Fibroblast of skin of right quadriceps (primary cell): ENCODE results near the gene SULT1A3.
"Not testable (repeated sequence)": the region's sequence is repeated elsewhere in the genome, so short reads cannot be mapped to it uniquely, and the experiment has no call there.

Source experiments
- DNase-seq: peaks from one replicate; pipeline ENCODE4 v3.0.0-alpha.2; 2013

The SULT1A3 gene

DNA sequence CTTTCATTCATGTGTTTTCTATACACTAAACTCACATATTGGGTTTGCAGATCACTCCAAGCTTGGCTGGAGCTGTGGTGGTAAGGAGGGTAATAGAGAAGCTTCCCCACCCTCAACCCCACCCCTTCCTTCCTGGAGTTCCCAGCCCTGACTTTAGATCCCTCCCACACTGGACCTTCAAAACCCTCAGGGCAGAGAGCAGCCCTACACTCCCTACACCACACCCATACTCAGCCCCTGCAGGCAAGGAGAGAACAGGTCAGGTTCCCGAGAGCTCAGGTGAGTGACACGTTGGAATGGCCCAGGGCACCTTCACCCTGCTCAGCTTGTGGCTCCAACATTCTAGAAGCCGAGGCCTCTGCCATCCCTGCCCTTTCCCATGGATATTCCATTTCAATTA is at the start of gene SULT1A3:
SULT1A3 (plus strand) TSS at position 207 of the 400 bp plus-strand sequence. CDS start 1,474 bp downstream, outside the sequence.
- DNase-seq: not testable (repeated sequence)

DNA sequence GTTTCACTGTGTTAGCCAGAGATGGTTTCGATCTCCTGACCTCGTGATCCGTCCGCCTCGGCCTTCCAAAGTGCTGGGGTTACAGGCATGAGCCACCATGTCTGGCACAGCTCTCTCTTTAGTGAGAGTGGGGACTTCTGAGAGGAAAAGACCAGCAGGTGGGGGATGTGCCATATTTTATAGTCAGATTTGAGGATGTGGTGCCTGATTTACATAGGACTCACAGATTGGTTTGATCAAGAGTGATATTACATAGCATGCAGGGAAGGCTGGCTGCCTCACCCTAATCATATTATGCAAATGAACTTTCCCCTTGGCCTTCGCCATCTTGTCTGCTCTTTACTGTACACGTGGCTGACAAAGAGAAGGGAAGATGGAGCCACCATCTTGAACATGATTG is 48.0 kb upstream of the SULT1A3 start:
- no peak for DNase-seq

DNA sequence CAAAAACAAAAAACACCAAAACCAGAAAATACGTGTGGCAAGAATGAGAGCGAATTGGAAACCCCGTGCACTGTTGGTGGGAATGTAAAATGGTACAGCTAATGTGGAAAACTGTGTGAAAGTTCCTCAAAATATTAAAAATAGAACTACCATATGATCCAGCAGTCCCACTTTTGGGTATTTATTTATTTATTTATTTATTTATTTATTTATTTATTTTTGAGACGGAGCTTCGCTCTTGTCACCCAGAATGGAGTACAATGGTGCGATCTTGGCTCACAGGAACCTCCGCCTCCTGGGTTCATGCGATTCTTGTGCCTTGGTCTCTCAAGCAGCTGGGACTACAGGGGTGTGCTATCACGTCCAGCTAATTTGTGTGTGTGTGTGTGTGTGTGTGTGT is 46.5 kb upstream of the SULT1A3 start:
- no peak for DNase-seq

DNA sequence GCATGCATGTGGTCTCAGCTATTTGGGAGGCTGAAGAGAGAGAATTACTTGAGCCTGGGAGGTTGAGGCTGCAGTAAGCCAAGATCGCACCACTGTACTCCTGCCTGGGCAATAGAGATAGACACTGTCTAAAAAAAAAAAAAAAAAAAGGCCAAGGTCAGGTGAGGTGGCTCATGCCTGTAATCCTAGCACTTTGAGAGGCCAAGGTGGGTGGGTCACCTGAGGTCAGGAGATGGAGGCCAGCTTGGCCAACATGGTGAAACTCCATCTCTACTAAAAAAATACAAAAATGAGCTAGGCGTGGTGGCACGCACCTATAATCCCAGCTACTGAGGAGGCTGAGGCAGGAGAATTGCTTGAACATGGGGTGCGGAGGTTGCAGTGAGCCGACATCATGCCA is 43.9 kb upstream of the SULT1A3 start:
- DNase-seq: no peak

DNA sequence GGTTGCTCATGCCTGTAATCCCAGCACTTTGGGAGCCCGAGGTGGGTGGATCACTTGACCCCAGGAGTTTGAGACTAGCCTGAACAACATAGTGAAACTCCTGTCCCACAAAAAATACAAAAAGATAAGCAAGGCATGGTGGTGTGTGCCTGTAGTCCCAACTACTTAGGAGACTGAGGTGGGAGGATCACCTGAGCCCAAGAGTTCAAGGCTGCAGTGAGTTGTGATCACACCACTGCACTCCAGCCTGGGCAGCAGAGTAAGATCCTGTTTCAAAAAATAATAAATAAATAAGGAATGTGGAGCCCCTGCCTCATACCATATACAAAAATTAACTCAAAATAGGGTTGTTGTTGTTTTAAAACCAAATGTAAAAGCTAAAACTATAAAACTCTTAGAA is 41.8 kb upstream of the SULT1A3 start:
- no peak for DNase-seq

DNA sequence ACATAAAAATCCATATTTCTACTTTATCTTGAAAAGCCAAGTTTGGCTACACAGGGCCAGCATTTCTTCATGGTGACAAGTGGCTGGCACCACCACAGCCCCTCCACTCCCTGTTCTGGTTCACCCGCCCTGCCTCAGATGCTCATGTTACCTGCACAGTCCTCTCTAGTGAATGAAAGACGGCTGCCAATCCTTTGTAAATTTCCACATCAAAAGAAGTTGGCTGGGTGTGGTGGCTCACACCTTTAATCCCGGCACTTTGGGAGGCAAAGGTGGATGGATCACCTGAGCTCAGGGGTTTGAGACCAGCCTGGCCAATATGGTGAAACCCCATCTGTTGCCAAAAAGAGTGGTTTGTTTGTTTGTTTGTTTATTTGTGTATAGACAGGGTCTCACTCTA is 35.5 kb upstream of the SULT1A3 start:
- no peak for DNase-seq

DNA sequence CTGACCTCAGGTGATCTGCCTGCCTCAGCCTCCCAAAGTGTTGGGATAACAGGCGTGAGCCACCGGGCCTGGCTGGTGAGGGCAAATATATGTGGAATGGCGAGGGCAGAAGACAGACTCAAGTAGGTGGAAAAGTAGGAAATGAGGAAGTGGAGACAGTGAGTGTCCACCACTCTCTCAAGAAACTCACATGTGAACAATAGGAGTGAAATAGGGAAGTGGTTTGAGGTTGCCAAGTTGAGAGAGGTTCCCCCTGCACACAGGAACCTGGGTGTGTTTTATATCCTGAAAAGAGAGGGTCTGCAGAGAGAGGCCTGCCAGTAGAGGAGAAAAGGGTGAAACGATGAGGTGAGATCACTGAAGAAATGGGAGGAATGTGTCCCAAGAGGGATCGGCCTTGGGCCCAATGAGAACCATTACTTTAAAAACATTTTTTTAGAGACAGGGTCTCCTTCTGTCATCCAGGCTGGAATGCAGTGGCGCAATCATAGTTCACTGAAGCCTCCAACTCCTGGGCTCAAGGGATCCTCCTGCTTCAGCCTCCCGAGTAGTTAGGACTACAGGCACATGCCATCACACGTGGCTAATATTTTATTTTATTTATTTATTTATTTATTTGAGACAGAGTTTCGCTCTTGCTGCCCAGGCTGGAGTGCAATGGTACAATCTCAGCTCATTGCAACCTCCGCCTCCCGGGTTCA is 32.7 kb upstream of the SULT1A3 start:
- no peak for DNase-seq

DNA sequence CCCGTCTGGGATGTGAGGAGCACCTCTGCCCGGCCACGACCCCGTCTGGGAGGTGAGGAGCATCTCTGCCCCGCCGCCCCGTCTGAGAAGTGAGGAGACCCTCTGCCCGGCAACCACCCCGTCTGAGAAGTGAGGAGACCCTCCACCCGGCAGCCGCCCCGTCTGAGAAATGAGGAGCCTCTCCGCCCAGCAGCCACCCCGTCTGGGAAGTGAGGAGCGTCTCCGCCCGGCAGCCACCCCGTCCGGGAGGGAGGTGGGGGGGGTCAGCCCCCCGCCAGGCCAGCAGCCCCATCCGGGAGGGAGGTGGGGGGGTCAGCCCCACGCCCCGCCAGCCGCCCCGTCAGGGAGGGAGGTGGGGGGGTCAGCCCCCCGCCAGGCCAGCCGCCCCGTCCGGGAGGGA is 30.3 kb upstream of the SULT1A3 start:
- DNase-seq: not testable (repeated sequence)

DNA sequence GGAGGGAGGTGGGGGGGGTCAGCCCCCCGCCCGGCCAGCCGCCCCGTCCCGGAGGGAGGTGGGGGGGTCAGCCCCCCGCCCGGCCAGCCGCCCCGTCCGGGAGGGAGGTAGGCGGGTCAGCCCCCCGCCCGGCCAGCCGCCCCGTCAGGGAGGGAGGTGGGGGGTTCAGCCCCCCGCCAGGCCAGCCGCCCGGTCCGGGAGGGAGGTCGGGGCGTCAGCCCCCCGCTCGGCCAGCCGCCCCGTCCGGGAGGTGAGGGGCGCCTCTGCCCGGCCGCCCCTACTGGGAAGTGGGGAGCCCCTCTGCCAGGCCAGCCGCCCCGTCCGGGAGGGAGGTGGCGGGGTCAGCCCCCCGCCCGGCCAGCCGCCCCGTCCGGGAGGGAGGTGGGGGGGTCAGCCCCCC is 29.6 kb upstream of the SULT1A3 start:
- DNase-seq: not testable (repeated sequence)

DNA sequence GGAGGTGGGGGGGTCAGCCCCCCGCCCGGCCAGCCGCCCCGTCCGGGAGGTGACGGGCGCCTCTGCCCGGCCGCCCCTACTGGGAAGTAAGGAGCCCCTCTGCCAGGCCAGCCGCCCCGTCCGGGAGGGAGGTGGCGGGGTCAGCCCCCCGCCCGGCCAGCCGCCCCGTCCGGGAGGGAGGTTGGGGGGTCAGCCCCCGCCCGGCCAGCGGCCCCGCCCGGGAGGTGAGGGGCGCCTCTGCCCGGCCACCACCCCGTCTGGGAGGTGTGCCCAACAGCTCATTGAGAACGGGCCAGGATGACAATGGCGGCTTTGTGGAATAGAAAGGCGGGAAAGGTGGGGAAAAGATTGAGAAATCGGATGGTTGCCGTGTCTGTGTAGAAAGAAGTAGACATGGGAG is 28.9 kb upstream of the SULT1A3 start:
- DNase-seq: not testable (repeated sequence)

DNA sequence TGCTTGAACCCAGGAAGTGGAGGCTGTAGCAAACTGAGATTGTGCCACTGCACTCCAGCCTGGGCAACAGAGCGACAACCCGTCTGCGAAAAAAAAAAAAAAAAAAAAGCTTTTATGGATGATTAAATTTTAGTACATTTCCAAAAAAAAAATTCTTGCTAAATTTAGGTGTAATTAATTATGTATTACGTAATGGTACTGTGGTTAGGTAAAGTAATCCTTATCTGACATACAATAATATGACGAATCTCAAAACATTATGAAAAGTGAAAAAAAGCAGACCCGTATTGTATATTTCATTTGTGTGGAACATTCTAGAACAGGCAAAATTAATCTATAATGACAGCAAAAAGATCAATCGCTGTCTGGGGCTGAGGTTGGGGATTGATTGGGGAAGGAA is 26.0 kb upstream of the SULT1A3 start:
- no peak for DNase-seq

DNA sequence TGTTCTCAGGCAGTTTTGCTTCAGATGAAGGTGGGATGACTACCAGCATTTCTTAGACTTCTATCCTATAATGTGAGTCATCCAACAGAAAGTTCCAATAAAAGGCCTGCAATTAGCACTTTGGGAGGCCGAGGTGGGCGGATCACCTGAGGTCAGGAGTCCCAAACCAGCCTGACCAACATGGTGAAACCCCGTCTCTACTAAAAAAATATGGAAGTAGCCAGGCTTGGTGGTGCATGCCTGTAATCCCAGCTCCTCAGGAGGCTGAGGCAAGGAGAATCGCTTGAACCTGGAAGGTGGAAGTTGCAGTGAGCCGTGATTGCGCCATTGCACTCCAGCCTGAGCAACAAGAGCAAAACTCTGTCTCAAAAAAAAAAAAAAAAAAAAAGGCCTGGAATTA is 22.2 kb upstream of the SULT1A3 start:
- DNase-seq: not testable (repeated sequence)

DNA sequence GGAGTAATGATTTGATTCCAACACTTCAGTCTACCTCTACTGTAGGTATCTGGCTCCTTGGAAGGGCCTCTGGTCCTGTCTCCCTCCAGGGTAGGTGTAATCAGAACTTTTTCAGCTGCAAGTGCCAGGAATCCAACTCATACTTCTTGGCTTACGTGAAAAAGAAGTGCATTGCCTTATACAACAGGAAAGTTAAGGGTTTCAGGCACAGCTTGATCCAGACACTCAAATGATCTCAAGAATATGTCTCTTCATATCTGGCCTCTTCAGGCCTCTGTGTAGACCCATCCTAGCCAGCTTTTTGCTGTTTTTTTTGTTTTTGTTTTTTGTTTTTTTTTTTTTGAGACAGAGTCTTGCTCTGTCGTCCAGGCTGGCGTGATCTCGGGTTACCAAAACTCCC is 19.9 kb upstream of the SULT1A3 start:
- no peak for DNase-seq

DNA sequence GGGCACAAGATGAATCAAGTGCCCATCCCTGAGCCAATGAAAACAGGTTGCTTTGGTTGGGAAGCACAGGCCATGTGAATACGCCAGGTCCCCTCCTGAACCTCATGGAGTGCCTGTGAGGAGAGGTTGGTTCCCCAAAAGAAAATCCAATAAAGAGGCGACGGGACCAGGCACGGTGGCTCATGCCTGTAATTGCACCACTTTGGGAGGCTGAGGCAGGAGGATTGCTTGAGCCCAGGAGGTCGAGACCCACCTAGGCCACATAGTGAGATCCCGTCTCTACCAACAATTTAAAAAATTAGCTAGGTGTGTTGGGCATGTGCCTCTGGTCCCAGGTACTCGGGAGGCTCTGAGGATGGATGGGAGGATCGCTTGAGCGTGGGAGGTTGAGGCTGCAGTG is 19.1 kb upstream of the SULT1A3 start:
- DNase-seq: no peak

DNA sequence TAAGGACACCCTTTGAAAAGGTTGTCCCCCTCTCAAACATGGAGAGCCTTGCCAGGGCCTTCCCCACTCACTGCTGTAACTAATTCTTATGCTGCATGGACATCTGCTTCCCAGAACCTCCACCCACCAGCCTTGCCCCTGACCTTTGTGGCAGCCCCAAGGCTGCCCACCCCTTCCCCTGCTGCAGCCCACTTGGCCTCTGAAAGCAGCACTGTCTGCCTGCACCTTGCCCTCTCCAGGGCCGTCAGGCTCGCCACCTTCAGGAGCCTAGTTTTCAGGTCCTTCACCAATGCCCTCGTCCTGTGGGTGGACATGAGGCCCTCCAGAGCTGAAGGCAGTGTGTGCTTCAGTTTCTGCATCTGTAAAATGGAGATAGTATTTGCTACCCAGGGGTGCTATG is 18.3 kb upstream of the SULT1A3 start:
- no peak for DNase-seq

DNA sequence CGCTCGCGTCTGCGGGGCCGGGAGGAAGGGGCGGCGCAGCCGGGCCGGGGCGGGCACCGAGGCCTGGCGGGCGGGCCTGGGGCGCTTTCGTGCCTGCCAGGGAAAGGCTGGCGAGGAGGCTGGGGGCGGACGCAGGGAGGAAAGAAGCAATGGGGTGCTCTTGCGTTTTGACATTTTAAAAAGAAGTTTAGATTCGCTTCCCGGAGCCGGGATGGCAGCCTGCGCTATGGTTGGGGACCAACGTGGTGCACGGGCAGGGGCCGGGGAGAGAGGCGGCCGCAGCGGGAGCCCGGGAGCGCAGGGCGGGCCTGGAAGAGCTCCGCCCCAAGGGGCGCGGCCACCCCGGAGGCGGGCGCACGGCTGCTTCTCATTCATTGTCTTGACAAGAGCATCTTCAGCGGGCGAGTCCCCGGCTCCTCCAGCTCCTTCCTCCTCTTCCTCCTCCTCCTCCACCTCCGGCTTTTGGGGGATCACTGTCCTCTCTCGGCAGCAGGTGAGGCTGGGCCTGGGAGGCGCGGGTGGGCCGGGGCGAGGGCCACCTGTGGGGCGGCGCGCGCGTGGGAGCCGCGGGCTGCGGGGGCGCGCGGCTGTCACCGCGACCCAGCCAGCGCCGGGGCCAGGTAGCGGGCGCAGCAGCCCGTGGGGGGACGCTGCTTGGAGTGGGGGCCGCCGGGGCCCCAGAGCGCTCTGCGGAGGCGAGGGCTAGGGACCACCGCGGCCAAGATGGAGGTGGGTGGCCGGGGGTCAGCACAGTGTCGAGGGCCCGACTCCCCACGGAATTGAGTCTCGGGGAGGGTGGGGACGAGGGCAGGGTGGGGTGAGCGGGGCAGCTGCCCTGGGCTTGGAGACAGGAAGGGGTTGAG is 15.6 kb upstream of the SULT1A3 start, which contains the start of gene CORO1A:
CORO1A (plus strand) TSS at position 370 of the 863 bp plus-strand sequence. CDS start 1,608 bp downstream, outside the sequence.
- DNase-seq: peak; percentile 72

DNA sequence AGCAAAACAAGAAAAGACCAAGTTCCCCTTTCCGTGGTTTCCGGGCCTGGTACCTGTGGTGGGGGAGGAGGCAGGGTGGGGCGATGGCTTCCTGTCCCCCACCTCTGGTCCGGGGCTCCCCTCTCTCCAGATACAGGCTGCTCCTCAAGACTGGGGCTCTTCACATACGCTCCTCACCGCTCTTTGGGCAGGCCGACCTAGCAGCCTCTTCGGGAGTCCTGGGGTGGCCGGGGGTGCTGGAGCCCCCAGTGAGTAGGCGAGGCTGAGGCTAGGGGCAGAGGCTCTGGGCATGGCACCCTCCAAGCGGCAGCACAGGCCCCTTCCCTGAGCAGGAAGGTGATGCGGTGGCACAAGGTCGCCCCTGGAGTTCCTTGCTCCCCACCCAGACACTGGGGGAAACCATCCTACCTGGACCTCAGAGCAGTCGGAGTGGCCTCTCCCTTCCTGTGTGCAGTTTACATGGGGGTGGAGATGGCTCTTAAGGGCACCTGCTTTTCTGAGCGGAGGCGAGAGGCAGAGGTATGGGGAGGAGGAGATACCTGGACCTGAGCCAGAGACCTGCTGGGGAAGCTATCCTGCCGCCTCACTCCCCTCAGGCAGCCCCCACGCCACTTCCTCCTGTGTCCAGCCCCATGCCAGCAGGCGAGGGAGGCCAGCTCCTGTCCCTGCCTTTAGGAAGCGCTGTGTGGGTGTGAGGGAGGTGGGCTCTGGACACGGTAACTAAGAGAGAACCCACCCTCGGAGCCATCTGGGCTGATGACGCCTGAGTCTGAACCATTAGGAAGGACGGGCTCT is 14.8 kb upstream of the SULT1A3 start:
- no peak for DNase-seq

DNA sequence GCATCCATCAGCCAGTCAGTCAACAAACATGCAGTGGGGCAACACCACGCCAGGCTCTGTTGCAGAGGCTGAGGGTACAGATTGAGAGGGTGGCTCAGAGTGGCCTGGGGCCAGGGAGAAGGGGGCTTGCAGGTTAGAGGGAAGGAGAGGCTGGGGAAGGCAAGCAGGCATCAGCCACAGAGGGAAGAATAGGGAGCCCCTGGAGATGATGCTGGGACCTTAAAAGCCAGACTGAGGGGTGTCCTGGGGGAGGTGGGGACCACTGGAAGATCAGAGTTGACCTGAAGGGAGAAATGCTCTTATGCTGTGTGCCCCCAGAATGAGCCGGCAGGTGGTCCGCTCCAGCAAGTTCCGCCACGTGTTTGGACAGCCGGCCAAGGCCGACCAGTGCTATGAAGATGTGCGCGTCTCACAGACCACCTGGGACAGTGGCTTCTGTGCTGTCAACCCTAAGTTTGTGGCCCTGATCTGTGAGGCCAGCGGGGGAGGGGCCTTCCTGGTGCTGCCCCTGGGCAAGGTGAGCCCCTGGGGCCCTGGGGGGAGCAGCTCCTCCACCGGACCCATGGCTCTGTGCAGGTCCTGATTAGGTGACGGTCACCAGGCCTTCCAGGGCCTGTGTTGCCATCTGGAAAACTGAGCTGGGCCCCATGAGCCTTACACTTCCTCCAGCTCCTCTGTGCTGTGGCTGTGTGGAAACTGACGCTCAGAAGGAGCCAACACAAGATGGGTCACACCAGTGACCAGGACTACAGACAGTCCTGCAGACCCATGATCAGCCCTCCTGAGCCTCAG is 14.0 kb upstream of the SULT1A3 start:
- DNase-seq: no peak

DNA sequence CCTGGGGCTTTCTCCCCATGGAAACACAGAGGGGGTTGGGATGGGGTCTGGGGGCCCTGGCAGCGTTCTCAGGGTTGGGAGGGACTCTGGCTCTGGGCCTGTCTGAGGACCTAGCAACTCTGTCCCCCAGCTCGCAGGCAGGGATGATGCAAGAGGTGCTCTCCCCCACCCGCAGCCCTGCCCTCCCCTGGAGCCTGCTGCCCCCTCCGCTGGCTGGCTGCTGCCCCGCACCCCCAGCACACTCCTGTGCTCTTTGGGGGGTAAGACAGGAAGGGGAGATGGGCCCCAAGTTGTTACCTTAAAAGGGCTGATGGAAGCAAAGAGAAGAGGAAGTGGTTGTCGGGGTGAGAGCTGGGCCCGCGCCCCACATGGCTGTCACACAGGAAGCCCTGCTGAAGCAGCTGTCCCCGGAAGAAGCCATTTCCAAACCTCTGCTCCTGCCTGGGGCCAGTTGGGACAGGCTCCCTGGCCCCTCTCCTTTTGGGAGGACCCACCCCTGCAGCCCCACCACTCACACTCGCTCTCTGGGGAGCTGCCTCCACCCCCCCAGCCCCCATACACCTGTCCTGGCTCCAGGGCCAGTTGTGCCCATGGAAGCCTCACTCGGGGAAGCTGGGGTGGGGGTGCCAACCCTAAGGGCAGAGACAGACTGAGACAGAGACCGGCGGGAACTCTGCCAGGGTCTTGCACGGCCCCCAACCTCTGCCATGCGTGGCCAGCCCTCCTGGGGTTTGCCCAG is 13.2 kb upstream of the SULT1A3 start:
- no peak for DNase-seq

DNA sequence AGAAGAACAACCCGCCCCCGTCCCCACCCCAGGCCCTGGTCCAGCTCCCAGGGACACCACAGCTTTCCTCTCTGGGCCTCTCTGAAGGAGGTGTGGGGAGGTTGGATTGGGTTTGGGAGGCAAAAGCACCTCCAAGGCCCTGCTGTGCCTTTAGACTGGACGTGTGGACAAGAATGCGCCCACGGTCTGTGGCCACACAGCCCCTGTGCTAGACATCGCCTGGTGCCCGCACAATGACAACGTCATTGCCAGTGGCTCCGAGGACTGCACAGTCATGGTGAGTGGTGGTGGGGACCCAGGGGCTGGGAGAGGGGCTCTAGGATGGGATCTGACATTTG is 12.6 kb upstream of the SULT1A3 start:
- no peak for DNase-seq

DNA sequence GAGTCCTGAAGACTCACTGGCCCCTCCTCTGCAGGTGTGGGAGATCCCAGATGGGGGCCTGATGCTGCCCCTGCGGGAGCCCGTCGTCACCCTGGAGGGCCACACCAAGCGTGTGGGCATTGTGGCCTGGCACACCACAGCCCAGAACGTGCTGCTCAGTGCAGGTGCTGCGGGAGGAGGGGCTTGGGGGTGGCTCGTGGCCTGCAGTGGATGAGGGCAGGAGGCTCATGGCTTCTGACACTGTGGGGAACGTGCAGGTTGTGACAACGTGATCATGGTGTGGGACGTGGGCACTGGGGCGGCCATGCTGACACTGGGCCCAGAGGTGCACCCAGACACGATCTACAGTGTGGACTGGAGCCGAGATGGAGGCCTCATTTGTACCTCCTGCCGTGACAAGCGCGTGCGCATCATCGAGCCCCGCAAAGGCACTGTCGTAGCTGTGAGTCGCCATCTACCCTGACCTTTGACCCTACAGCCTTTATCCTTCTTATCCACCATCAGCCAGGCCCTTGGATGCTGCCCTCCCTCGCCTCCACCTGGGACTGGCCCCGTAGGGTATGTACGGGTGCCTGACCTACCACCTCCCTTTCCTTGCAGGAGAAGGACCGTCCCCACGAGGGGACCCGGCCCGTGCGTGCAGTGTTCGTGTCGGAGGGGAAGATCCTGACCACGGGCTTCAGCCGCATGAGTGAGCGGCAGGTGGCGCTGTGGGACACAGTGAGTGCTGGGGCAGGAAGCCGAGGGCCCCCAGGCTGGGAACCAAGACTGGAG is 12.1 kb upstream of the SULT1A3 start:
- peak; percentile 18 for DNase-seq
